HCT116 (cell line): Measurements from ENCODE around the gene PTGES2.

ENCODE experiments used
- CTCF ChIP-seq, 3 experiments: fragments of 200-600 bp in 1 of 3; sonication (generic) in 1 of 3; IDR thresholded peaks in 2 of 3; conservative IDR thresholded peaks in 1 of 3; 2 replicates each; pipeline ENCODE4 v1.5.1; 2012 to 2017; ENCODE audit warnings: low read depth in 2 of 3, low read length in 2 of 3, antibody characterized with exemption in 1 of 3, borderline replicate concordance in 1 of 3, control low read depth in 1 of 3, mild to moderate bottlenecking in 1 of 3, mixed read lengths in 1 of 3, mixed run types in 1 of 3, moderate library complexity in 1 of 3; ENCODE audit not compliant: insufficient read depth in 1 of 3
- ZBTB33 ChIP-seq: IDR thresholded peaks from 2 replicates; pipeline ENCODE4 v1.6.1; 2011; ENCODE audit warnings: mild to moderate bottlenecking, low read length, moderate library complexity; ENCODE audit not compliant: insufficient replicate concordance; ENCODE audit errors: extremely low read depth
- ZFX ChIP-seq: fragments of 450-650 bp; IDR thresholded peaks from 2 replicates; pipeline ENCODE4 v1.6.1; 2017

- TF ChIP-seq CTCF (IDR thresholded peaks at IDR 0.05 in 2 of 3, conservative IDR thresholded peaks at IDR 0.05 in 1 of 3; ENCODE audit: borderline replicate concordance in 1 of 3, insufficient read depth in 1 of 3, low read depth in 2 of 3, low read length in 2 of 3) (no peak), ZFX (no peak), ZBTB33 (no peak)
These were observed 13.0 kb downstream of the PTGES2 start for GRCh38 chr9:128114326-128115186.
